ENCODE results near the gene TENT4A. TPM values are rescaled to one million over a fixed set of nuclear protein-coding genes. Genes with fewer than 3 reads are reported as not detected.
A peak's percentile ranks its signal among the peaks of the same experiment; 100 is the strongest.

TENT4A gene
- total RNA-seq, 1 donor from 2014 or later: 45.7 TPM

- Mint-ChIP-seq H3K27ac (no peak overlapping the region), H3K4me1 (no peaks in the 10 kb centered on the region), H3K27me3 (ENCODE audit: low read depth) (no peaks in the 10 kb centered on the region), H3K9me3 (no peaks in the 10 kb centered on the region), H3K4me3 (no peak overlapping the region), H3K36me3 (peaks cover 19% of the 10 kb centered on the region)
- no peak for DNase-seq (ENCODE audit: low spot score in 2 of 2, unreplicated experiment in 2 of 2)
- TF ChIP-seq CTCF (IDR thresholded peaks at IDR 0.05; ENCODE audit: unreplicated experiment): no peak
These were observed 48.1 kb downstream of the TENT4A start for GRCh38 chr5:6761333-6761732.

GRCh38 chr5:6762116-6762515 lies 48.9 kb downstream of the TENT4A start:
- no peak overlapping the region for H3K27ac Mint-ChIP-seq
- TF ChIP-seq CTCF (IDR thresholded peaks at IDR 0.05; ENCODE audit: unreplicated experiment): no peak
- no peak for DNase-seq (ENCODE audit: low spot score in 2 of 2, unreplicated experiment in 2 of 2)
- H3K4me3 Mint-ChIP-seq: no peak overlapping the region
- H3K9me3 Mint-ChIP-seq: no peaks in the 10 kb centered on the region
- H3K27me3 Mint-ChIP-seq (ENCODE audit: low read depth): no peaks in the 10 kb centered on the region
- peaks cover 14% of the 10 kb centered on the region for H3K36me3 Mint-ChIP-seq
- no peaks in the 10 kb centered on the region for H3K4me1 Mint-ChIP-seq

- TF ChIP-seq CTCF (IDR thresholded peaks at IDR 0.05; ENCODE audit: unreplicated experiment): no peak
- peaks cover 14% of the 10 kb centered on the region for H3K36me3 Mint-ChIP-seq
- H3K9me3 Mint-ChIP-seq: no peaks in the 10 kb centered on the region
- no peak overlapping the region for H3K4me3 Mint-ChIP-seq
- DNase-seq (ENCODE audit: low spot score in 2 of 2, unreplicated experiment in 2 of 2): no peak
- no peak overlapping the region for H3K27ac Mint-ChIP-seq
- no peaks in the 10 kb centered on the region for H3K27me3 Mint-ChIP-seq (ENCODE audit: low read depth)
- H3K4me1 Mint-ChIP-seq: peaks cover 2% of the 10 kb centered on the region
These were observed 49.5 kb downstream of the TENT4A start for GRCh38 chr5:6762697-6763096.

GRCh38 chr5:6763191-6763590 lies 50.0 kb downstream of the TENT4A start:
- H3K4me3 Mint-ChIP-seq: no peak overlapping the region
- TF ChIP-seq CTCF (IDR thresholded peaks at IDR 0.05; ENCODE audit: unreplicated experiment): no peak
- H3K27ac Mint-ChIP-seq: no peak overlapping the region
- H3K9me3 Mint-ChIP-seq: no peaks in the 10 kb centered on the region
- H3K4me1 Mint-ChIP-seq: peaks cover 2% of the 10 kb centered on the region
- peaks cover 9% of the 10 kb centered on the region for H3K36me3 Mint-ChIP-seq
- H3K27me3 Mint-ChIP-seq (ENCODE audit: low read depth): no peaks in the 10 kb centered on the region
- no peak for DNase-seq (ENCODE audit: low spot score in 2 of 2, unreplicated experiment in 2 of 2)

GRCh38 chr5:6765612-6766525 lies 52.6 kb downstream of the TENT4A start:
- H3K9me3 Mint-ChIP-seq: no peaks in the 10 kb centered on the region
- H3K4me1 Mint-ChIP-seq: peaks cover 2% of the 10 kb centered on the region
- DNase-seq (ENCODE audit: low spot score in 2 of 2, unreplicated experiment in 2 of 2): peak; percentile 56 to 78
- peak; percentile 86 for TF ChIP-seq CTCF (IDR thresholded peaks at IDR 0.05; ENCODE audit: unreplicated experiment)
- H3K27ac Mint-ChIP-seq: no peak overlapping the region
- H3K27me3 Mint-ChIP-seq (ENCODE audit: low read depth): no peaks in the 10 kb centered on the region
- peaks cover 4% of the 10 kb centered on the region for H3K36me3 Mint-ChIP-seq
- H3K4me3 Mint-ChIP-seq: no peak overlapping the region

All from mesothelial cell of epicardium (in vitro differentiated cells).